ENCODE measurements around the gene TMC2. TPM values are rescaled to one million over a fixed set of nuclear protein-coding genes. Genes with fewer than 3 reads are reported as not detected.

TMC2 gene
- total RNA-seq, 1 experiment from 2014 or later = not detected

DNA sequence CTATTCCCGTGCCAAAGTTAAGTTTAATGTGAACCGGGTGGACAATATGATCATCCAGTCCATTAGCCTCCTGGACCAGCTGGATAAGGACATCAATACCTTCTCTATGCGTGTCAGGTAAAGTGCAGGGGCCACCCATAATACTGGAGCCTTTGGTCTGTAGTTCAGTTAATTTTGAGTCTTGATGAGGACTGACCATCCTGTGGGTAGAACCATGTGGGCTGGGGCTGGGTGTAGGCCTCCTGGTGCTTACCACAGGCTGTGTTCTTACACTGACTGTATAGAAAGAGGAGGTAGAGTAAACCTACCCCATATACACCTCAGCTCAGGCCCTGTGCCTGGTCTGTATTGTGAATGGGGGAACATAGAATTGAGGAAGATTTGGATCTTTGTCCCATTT is 118.5 kb downstream of the TMC2 start (continued):
- TF ChIP-seq, protein P1, sequence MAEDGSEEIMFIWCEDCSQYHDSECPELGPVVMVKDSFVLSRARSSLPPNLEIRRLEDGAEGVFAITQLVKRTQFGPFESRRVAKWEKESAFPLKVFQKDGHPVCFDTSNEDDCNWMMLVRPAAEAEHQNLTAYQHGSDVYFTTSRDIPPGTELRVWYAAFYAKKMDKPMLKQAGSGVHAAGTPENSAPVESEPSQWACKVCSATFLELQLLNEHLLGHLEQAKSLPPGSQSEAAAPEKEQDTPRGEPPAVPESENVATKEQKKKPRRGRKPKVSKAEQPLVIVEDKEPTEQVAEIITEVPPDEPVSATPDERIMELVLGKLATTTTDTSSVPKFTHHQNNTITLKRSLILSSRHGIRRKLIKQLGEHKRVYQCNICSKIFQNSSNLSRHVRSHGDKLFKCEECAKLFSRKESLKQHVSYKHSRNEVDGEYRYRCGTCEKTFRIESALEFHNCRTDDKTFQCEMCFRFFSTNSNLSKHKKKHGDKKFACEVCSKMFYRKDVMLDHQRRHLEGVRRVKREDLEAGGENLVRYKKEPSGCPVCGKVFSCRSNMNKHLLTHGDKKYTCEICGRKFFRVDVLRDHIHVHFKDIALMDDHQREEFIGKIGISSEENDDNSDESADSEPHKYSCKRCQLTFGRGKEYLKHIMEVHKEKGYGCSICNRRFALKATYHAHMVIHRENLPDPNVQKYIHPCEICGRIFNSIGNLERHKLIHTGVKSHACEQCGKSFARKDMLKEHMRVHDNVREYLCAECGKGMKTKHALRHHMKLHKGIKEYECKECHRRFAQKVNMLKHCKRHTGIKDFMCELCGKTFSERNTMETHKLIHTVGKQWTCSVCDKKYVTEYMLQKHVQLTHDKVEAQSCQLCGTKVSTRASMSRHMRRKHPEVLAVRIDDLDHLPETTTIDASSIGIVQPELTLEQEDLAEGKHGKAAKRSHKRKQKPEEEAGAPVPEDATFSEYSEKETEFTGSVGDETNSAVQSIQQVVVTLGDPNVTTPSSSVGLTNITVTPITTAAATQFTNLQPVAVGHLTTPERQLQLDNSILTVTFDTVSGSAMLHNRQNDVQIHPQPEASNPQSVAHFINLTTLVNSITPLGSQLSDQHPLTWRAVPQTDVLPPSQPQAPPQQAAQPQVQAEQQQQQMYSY (CRISPR knock-in tag; IDR thresholded peaks at IDR 0.05) = no peak
- no peak for TF ChIP-seq SMAD4 (CRISPR knock-in tag; IDR thresholded peaks at IDR 0.05)
- TF ChIP-seq ZBTB21 (CRISPR knock-in tag; IDR thresholded peaks at IDR 0.05; ENCODE audit: borderline replicate concordance) = no peak
- TF ChIP-seq, protein P2, sequence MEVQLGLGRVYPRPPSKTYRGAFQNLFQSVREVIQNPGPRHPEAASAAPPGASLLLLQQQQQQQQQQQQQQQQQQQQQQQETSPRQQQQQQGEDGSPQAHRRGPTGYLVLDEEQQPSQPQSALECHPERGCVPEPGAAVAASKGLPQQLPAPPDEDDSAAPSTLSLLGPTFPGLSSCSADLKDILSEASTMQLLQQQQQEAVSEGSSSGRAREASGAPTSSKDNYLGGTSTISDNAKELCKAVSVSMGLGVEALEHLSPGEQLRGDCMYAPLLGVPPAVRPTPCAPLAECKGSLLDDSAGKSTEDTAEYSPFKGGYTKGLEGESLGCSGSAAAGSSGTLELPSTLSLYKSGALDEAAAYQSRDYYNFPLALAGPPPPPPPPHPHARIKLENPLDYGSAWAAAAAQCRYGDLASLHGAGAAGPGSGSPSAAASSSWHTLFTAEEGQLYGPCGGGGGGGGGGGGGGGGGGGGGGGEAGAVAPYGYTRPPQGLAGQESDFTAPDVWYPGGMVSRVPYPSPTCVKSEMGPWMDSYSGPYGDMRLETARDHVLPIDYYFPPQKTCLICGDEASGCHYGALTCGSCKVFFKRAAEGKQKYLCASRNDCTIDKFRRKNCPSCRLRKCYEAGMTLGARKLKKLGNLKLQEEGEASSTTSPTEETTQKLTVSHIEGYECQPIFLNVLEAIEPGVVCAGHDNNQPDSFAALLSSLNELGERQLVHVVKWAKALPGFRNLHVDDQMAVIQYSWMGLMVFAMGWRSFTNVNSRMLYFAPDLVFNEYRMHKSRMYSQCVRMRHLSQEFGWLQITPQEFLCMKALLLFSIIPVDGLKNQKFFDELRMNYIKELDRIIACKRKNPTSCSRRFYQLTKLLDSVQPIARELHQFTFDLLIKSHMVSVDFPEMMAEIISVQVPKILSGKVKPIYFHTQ (CRISPR knock-in tag; IDR thresholded peaks at IDR 0.05) = no peak
- TF ChIP-seq, protein P3, sequence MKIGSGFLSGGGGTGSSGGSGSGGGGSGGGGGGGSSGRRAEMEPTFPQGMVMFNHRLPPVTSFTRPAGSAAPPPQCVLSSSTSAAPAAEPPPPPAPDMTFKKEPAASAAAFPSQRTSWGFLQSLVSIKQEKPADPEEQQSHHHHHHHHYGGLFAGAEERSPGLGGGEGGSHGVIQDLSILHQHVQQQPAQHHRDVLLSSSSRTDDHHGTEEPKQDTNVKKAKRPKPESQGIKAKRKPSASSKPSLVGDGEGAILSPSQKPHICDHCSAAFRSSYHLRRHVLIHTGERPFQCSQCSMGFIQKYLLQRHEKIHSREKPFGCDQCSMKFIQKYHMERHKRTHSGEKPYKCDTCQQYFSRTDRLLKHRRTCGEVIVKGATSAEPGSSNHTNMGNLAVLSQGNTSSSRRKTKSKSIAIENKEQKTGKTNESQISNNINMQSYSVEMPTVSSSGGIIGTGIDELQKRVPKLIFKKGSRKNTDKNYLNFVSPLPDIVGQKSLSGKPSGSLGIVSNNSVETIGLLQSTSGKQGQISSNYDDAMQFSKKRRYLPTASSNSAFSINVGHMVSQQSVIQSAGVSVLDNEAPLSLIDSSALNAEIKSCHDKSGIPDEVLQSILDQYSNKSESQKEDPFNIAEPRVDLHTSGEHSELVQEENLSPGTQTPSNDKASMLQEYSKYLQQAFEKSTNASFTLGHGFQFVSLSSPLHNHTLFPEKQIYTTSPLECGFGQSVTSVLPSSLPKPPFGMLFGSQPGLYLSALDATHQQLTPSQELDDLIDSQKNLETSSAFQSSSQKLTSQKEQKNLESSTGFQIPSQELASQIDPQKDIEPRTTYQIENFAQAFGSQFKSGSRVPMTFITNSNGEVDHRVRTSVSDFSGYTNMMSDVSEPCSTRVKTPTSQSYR (CRISPR knock-in tag; IDR thresholded peaks at IDR 0.05) = no peak
- TF ChIP-seq, protein P4, sequence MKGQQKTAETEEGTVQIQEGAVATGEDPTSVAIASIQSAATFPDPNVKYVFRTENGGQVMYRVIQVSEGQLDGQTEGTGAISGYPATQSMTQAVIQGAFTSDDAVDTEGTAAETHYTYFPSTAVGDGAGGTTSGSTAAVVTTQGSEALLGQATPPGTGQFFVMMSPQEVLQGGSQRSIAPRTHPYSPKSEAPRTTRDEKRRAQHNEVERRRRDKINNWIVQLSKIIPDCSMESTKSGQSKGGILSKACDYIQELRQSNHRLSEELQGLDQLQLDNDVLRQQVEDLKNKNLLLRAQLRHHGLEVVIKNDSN (CRISPR knock-in tag; IDR thresholded peaks at IDR 0.05) = no peak
- no peak for TF ChIP-seq GRHL2 (CRISPR knock-in tag; IDR thresholded peaks at IDR 0.05; ENCODE audit: insufficient replicate concordance, severe bottlenecking)
- TF ChIP-seq RELA (CRISPR knock-in tag; IDR thresholded peaks at IDR 0.05; ENCODE audit: borderline replicate concordance) = no peak
- TF ChIP-seq CREM (CRISPR knock-in tag; IDR thresholded peaks at IDR 0.05) = no peak

DNA sequence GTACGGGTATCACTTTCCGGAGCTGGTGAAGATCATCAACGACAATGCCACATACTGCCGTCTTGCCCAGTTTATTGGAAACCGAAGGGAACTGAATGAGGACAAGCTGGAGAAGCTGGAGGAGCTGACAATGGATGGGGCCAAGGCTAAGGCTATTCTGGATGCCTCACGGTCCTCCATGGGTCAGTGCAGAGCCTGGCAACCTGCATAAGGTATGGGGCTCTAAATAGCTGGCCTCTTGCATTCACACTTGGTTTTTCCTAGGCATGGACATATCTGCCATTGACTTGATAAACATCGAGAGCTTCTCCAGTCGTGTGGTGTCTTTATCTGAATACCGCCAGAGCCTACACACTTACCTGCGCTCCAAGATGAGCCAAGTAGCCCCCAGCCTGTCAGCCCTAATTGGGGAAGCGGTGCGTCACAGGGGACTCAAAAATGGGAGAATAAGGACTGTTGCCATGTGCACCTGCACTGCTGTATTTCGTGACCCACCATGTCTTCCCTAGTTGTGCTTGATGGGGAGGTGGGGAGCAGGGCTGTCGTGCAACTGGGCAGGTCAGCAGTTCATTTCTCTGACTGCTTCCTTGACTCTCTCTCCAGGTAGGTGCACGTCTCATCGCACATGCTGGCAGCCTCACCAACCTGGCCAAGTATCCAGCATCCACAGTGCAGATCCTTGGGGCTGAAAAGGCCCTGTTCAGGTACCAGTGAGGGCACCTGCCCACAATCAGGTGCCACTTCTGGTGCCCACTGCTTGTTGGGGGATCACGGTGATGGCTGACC is 119.2 kb downstream of the TMC2 start:
- Mint-ChIP-seq H3K36me3 (peaks cover 77% of the 10 kb centered on the region), H3K27ac (peak overlapping the region; percentile 90; the same call in 1 of the 2 replicates), H3K4me1 (peaks cover 24% of the 10 kb centered on the region), H3K4me3 (peak overlapping the region; percentile 84), H3K9me3 (no peaks in the 10 kb centered on the region), H3K27me3 (ENCODE audit: low read depth) (no peaks in the 10 kb centered on the region)
- DNase-seq (ENCODE audit: low spot score) (no peak), ATAC-seq (no peak)
- ChIA-PET CTCF (no interaction called here), POLR2A (no interaction called here)
- TF ChIP-seq, protein P5, sequence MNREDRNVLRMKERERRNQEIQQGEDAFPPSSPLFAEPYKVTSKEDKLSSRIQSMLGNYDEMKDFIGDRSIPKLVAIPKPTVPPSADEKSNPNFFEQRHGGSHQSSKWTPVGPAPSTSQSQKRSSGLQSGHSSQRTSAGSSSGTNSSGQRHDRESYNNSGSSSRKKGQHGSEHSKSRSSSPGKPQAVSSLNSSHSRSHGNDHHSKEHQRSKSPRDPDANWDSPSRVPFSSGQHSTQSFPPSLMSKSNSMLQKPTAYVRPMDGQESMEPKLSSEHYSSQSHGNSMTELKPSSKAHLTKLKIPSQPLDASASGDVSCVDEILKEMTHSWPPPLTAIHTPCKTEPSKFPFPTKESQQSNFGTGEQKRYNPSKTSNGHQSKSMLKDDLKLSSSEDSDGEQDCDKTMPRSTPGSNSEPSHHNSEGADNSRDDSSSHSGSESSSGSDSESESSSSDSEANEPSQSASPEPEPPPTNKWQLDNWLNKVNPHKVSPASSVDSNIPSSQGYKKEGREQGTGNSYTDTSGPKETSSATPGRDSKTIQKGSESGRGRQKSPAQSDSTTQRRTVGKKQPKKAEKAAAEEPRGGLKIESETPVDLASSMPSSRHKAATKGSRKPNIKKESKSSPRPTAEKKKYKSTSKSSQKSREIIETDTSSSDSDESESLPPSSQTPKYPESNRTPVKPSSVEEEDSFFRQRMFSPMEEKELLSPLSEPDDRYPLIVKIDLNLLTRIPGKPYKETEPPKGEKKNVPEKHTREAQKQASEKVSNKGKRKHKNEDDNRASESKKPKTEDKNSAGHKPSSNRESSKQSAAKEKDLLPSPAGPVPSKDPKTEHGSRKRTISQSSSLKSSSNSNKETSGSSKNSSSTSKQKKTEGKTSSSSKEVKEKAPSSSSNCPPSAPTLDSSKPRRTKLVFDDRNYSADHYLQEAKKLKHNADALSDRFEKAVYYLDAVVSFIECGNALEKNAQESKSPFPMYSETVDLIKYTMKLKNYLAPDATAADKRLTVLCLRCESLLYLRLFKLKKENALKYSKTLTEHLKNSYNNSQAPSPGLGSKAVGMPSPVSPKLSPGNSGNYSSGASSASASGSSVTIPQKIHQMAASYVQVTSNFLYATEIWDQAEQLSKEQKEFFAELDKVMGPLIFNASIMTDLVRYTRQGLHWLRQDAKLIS (CRISPR knock-in tag; IDR thresholded peaks at IDR 0.05; ENCODE audit: borderline replicate concordance) = no peak

All from WTC11 (cell line).